ENCODE results near the gene TMEM263.
"Not testable (repeated sequence)": the region's sequence is repeated elsewhere in the genome, so short reads cannot be mapped to it uniquely, and the experiment has no call there.

Gene TMEM263

GRCh38 chr12:106987846-106988245 is 32.1 kb downstream of the TMEM263 start:
- no peak for DNase-seq

- DNase-seq = no peak
These were observed 39.0 kb downstream of the TMEM263 start for GRCh38 chr12:106994579-106995220.

GRCh38 chr12:106996102-106996501 is 40.4 kb downstream of the TMEM263 start:
- not testable (repeated sequence) for DNase-seq

GRCh38 chr12:106997916-106998315 is 42.2 kb downstream of the TMEM263 start:
- no peak for DNase-seq

GRCh38 chr12:106999446-106999845 is 43.7 kb downstream of the TMEM263 start:
- DNase-seq = no peak

- not testable (repeated sequence) for DNase-seq
These were observed 47.0 kb downstream of the TMEM263 start for GRCh38 chr12:107002665-107003064.

- DNase-seq = no peak
These were observed 51.7 kb downstream of the TMEM263 start for GRCh38 chr12:107007411-107007810.

- DNase-seq = no peak
These were observed 55.8 kb downstream of the TMEM263 start for GRCh38 chr12:107011519-107011918.

- no peak for DNase-seq
These were observed 57.2 kb downstream of the TMEM263 start for GRCh38 chr12:107012736-107013425.

GRCh38 chr12:107014055-107014454 is 58.3 kb downstream of the TMEM263 start:
- DNase-seq = no peak

- DNase-seq = no peak
These were observed 61.3 kb downstream of the TMEM263 start for GRCh38 chr12:107017042-107017441.

GRCh38 chr12:107019546-107019945 is 63.8 kb downstream of the TMEM263 start:
- no peak for DNase-seq

All from NCI-H187 treated with DMSO at 0.1 percent for 48 hours (cell line).